ENCODE results near the gene LCE3C. TPM values are rescaled to one million over a fixed set of nuclear protein-coding genes. Genes with fewer than 3 reads are reported as not detected.
"Not testable (repeated sequence)": the region's sequence is repeated elsewhere in the genome, so short reads cannot be mapped to it uniquely, and the experiment has no call there.

LCE3C gene
- not detected for total RNA-seq

- DNase-seq = no peak
- H3K27me3 ChIP-seq = no peaks in the 10 kb centered on the region
- H3K9me3 ChIP-seq = no peaks in the 10 kb centered on the region
- TF ChIP-seq POLR2A (IDR thresholded peaks at IDR 0.05) (no peak), CTCF (IDR thresholded peaks at IDR 0.05) (no peak)
- H3K36me3 ChIP-seq = no peaks in the 10 kb centered on the region
- no peaks in the 10 kb centered on the region for H3K4me1 ChIP-seq
- H3K4me3 ChIP-seq = no peak within 1 kb of the TSS
- H3K27ac ChIP-seq = no peak within 1 kb of the TSS
Measured at GRCh38 chr1:152599934-152600333, at the start of gene LCE3C. Gene LCE3C, plus strand, starts transcription at chr1:152600234. Its CDS starts 498 bp downstream, at chr1:152600732.

GRCh38 chr1:152565115-152565514 lies 34.9 kb upstream of the LCE3C start:
- Histone ChIP-seq H3K27ac (no peak overlapping the region), H3K27me3 (no peaks in the 10 kb centered on the region), H3K4me3 (no peak overlapping the region), H3K4me1 (no peaks in the 10 kb centered on the region), H3K36me3 (no peaks in the 10 kb centered on the region), H3K9me3 (no peaks in the 10 kb centered on the region)
- no peak for TF ChIP-seq POLR2A (IDR thresholded peaks at IDR 0.05)
- no peak for TF ChIP-seq CTCF (IDR thresholded peaks at IDR 0.05)
- no peak for DNase-seq

- Histone ChIP-seq H3K27me3 (no peaks in the 10 kb centered on the region), H3K9me3 (no peaks in the 10 kb centered on the region), H3K4me3 (no peak overlapping the region), H3K27ac (no peak overlapping the region), H3K36me3 (no peaks in the 10 kb centered on the region), H3K4me1 (no peaks in the 10 kb centered on the region)
- no peak for DNase-seq
- TF ChIP-seq POLR2A (IDR thresholded peaks at IDR 0.05) (no peak), CTCF (IDR thresholded peaks at IDR 0.05) (no peak)
Measured at GRCh38 chr1:152565535-152566215, 34.4 kb upstream of the LCE3C start.

GRCh38 chr1:152566681-152567080 lies 33.4 kb upstream of the LCE3C start, which contains the start of gene LCE3E:
Gene LCE3E, minus strand, starts transcription at chr1:152566780. Its CDS starts 572 bp downstream, at chr1:152566208.
- Histone ChIP-seq H3K9me3 (no peaks in the 10 kb centered on the region), H3K27me3 (no peaks in the 10 kb centered on the region), H3K27ac (no peak within 1 kb of the TSS), H3K4me3 (no peak within 1 kb of the TSS), H3K36me3 (no peaks in the 10 kb centered on the region), H3K4me1 (no peaks in the 10 kb centered on the region)
- no peak for DNase-seq
- no peak for TF ChIP-seq POLR2A (IDR thresholded peaks at IDR 0.05)
- TF ChIP-seq CTCF (IDR thresholded peaks at IDR 0.05) = no peak

GRCh38 chr1:152577168-152577567 lies 22.9 kb upstream of the LCE3C start:
- H3K4me1 ChIP-seq = no peaks in the 10 kb centered on the region
- H3K27me3 ChIP-seq = no peaks in the 10 kb centered on the region
- TF ChIP-seq CTCF (IDR thresholded peaks at IDR 0.05) = no peak
- TF ChIP-seq POLR2A (IDR thresholded peaks at IDR 0.05) = no peak
- H3K9me3 ChIP-seq = no peaks in the 10 kb centered on the region
- no peaks in the 10 kb centered on the region for H3K36me3 ChIP-seq
- H3K4me3 ChIP-seq = no peak overlapping the region
- DNase-seq = no peak
- H3K27ac ChIP-seq = no peak overlapping the region

- H3K9me3 ChIP-seq, H3K27me3 ChIP-seq, H3K4me3 ChIP-seq, DNase-seq, H3K36me3 ChIP-seq, H3K4me1 ChIP-seq, H3K27ac ChIP-seq: not testable (repeated sequence)
Measured at GRCh38 chr1:152579526-152579925, 20.5 kb upstream of the LCE3C start.
